ENCODE data around the gene ASXL1.

Gene ASXL1

GRCh38 chr20:32365564-32365963 is 7.4 kb downstream of the ASXL1 start:
- TF ChIP-seq FOXP2 (optimal IDR thresholded peaks at IDR 0.05; ENCODE audit: borderline replicate concordance, extremely low read depth, extremely low read length, insufficient read depth) (no peak), TAF1 (IDR thresholded peaks at IDR 0.05; ENCODE audit: borderline replicate concordance, insufficient read depth, low read length) (no peak), REST (IDR thresholded peaks at IDR 0.05; ENCODE audit: insufficient read depth in 1 of 2, low read depth in 2 of 2, low read length in 2 of 2) (no peak), POLR2AphosphoS5 (IDR thresholded peaks at IDR 0.05; ENCODE audit: low read depth, low read length) (no peak), SIN3A (IDR thresholded peaks at IDR 0.05; ENCODE audit: borderline replicate concordance, insufficient read depth, low read length) (no peak)

- no peak for TF ChIP-seq SIN3A (IDR thresholded peaks at IDR 0.05; ENCODE audit: borderline replicate concordance, insufficient read depth, low read length)
- no peak for TF ChIP-seq TAF1 (IDR thresholded peaks at IDR 0.05; ENCODE audit: borderline replicate concordance, insufficient read depth, low read length)
- no peak for TF ChIP-seq POLR2AphosphoS5 (IDR thresholded peaks at IDR 0.05; ENCODE audit: low read depth, low read length)
- TF ChIP-seq FOXP2 (optimal IDR thresholded peaks at IDR 0.05; ENCODE audit: borderline replicate concordance, extremely low read depth, extremely low read length, insufficient read depth), result no peak
- no peak for TF ChIP-seq REST (IDR thresholded peaks at IDR 0.05; ENCODE audit: insufficient read depth in 1 of 2, low read depth in 2 of 2, low read length in 2 of 2)
These were observed 8.2 kb downstream of the ASXL1 start for GRCh38 chr20:32366380-32366779.

GRCh38 chr20:32368323-32368722 is 10.2 kb downstream of the ASXL1 start:
- TF ChIP-seq TAF1 (IDR thresholded peaks at IDR 0.05; ENCODE audit: borderline replicate concordance, insufficient read depth, low read length) (no peak), SIN3A (IDR thresholded peaks at IDR 0.05; ENCODE audit: borderline replicate concordance, insufficient read depth, low read length) (no peak), POLR2AphosphoS5 (IDR thresholded peaks at IDR 0.05; ENCODE audit: low read depth, low read length) (no peak), REST (IDR thresholded peaks at IDR 0.05; ENCODE audit: insufficient read depth in 1 of 2, low read depth in 2 of 2, low read length in 2 of 2) (no peak), FOXP2 (optimal IDR thresholded peaks at IDR 0.05; ENCODE audit: borderline replicate concordance, extremely low read depth, extremely low read length, insufficient read depth) (no peak)

GRCh38 chr20:32368925-32369324 is 10.8 kb downstream of the ASXL1 start:
- no peak for TF ChIP-seq TAF1 (IDR thresholded peaks at IDR 0.05; ENCODE audit: borderline replicate concordance, insufficient read depth, low read length)
- TF ChIP-seq REST (IDR thresholded peaks at IDR 0.05; ENCODE audit: insufficient read depth in 1 of 2, low read depth in 2 of 2, low read length in 2 of 2), result no peak
- TF ChIP-seq POLR2AphosphoS5 (IDR thresholded peaks at IDR 0.05; ENCODE audit: low read depth, low read length), result no peak
- no peak for TF ChIP-seq FOXP2 (optimal IDR thresholded peaks at IDR 0.05; ENCODE audit: borderline replicate concordance, extremely low read depth, extremely low read length, insufficient read depth)
- no peak for TF ChIP-seq SIN3A (IDR thresholded peaks at IDR 0.05; ENCODE audit: borderline replicate concordance, insufficient read depth, low read length)

- TF ChIP-seq SIN3A (IDR thresholded peaks at IDR 0.05; ENCODE audit: borderline replicate concordance, insufficient read depth, low read length) (no peak), FOXP2 (optimal IDR thresholded peaks at IDR 0.05; ENCODE audit: borderline replicate concordance, extremely low read depth, extremely low read length, insufficient read depth) (no peak), TAF1 (IDR thresholded peaks at IDR 0.05; ENCODE audit: borderline replicate concordance, insufficient read depth, low read length) (no peak), POLR2AphosphoS5 (IDR thresholded peaks at IDR 0.05; ENCODE audit: low read depth, low read length) (no peak), REST (IDR thresholded peaks at IDR 0.05; ENCODE audit: insufficient read depth in 1 of 2, low read depth in 2 of 2, low read length in 2 of 2) (no peak)
These were observed 12.8 kb downstream of the ASXL1 start for GRCh38 chr20:32370897-32371296.

All from PFSK-1 (cell line).